ENCODE results near the gene TPM4.

The TPM4 gene

GRCh38 chr19:16037424-16038195 is 38.7 kb upstream of the TPM4 start:
- no peak overlapping the region for H3K4me3 ChIP-seq (ENCODE audit: low read depth, low read length)
- TF ChIP-seq CTCF (IDR thresholded peaks at IDR 0.05; ENCODE audit: borderline replicate concordance, insufficient read depth, low read depth, low read length) = no peak

GRCh38 chr19:16038196-16038695 is 38.0 kb upstream of the TPM4 start:
- H3K4me3 ChIP-seq (ENCODE audit: low read depth, low read length) = no peak overlapping the region
- TF ChIP-seq CTCF (IDR thresholded peaks at IDR 0.05; ENCODE audit: borderline replicate concordance, insufficient read depth, low read depth, low read length) = no peak

- H3K4me3 ChIP-seq (ENCODE audit: low read depth, low read length) = no peak overlapping the region
- no peak for TF ChIP-seq CTCF (IDR thresholded peaks at IDR 0.05; ENCODE audit: borderline replicate concordance, insufficient read depth, low read depth, low read length)
These were observed 37.2 kb upstream of the TPM4 start for GRCh38 chr19:16039081-16039480.

GRCh38 chr19:16039545-16039944 is 36.8 kb upstream of the TPM4 start:
- H3K4me3 ChIP-seq (ENCODE audit: low read depth, low read length) = no peak overlapping the region
- TF ChIP-seq CTCF (IDR thresholded peaks at IDR 0.05; ENCODE audit: borderline replicate concordance, insufficient read depth, low read depth, low read length) = no peak

GRCh38 chr19:16040642-16041041 is 35.7 kb upstream of the TPM4 start:
- no peak overlapping the region for H3K4me3 ChIP-seq (ENCODE audit: low read depth, low read length)
- TF ChIP-seq CTCF (IDR thresholded peaks at IDR 0.05; ENCODE audit: borderline replicate concordance, insufficient read depth, low read depth, low read length) = no peak

- no peak overlapping the region for H3K4me3 ChIP-seq (ENCODE audit: low read depth, low read length)
These were observed 34.9 kb upstream of the TPM4 start for GRCh38 chr19:16041299-16041990.

More at GRCh38 chr19:16041299-16041990, 34.9 kb upstream of the TPM4 start:
- peak; percentile 96 for TF ChIP-seq CTCF (IDR thresholded peaks at IDR 0.05; ENCODE audit: borderline replicate concordance, insufficient read depth, low read depth, low read length)
